LNCAP (cell line): ENCODE data around the gene FBLN5.

Experiments used
- TF ChIP-seq, protein P1 (sequence below): fragments of 450-650 bp; IDR thresholded peaks from 2 replicates; pipeline ENCODE4 v1.5.1; 2017; ENCODE audit warnings: mild to moderate bottlenecking

FBLN5 gene

DNA sequence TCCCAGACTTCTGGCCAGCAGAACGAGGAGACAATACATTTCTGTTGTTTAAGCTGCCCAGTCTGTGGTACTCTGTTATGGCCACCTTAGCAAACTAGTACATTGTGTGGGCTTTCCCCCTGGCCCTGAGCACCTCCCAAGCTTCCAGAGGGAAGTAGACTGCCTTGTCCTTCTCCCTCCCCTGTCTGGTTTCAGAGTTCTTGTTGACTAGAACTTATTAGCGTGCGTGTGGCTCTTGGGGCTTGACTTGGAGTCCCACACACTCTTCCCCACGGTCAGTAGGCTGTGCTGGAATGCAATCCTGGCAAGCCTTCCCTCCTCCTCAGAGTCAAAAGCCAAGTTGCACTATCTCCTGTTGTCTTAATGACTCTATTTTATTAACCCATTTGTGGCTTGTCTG is 27.7 kb downstream of the FBLN5 start:
- TF ChIP-seq, protein P1, sequence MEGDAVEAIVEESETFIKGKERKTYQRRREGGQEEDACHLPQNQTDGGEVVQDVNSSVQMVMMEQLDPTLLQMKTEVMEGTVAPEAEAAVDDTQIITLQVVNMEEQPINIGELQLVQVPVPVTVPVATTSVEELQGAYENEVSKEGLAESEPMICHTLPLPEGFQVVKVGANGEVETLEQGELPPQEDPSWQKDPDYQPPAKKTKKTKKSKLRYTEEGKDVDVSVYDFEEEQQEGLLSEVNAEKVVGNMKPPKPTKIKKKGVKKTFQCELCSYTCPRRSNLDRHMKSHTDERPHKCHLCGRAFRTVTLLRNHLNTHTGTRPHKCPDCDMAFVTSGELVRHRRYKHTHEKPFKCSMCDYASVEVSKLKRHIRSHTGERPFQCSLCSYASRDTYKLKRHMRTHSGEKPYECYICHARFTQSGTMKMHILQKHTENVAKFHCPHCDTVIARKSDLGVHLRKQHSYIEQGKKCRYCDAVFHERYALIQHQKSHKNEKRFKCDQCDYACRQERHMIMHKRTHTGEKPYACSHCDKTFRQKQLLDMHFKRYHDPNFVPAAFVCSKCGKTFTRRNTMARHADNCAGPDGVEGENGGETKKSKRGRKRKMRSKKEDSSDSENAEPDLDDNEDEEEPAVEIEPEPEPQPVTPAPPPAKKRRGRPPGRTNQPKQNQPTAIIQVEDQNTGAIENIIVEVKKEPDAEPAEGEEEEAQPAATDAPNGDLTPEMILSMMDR = no peak

DNA sequence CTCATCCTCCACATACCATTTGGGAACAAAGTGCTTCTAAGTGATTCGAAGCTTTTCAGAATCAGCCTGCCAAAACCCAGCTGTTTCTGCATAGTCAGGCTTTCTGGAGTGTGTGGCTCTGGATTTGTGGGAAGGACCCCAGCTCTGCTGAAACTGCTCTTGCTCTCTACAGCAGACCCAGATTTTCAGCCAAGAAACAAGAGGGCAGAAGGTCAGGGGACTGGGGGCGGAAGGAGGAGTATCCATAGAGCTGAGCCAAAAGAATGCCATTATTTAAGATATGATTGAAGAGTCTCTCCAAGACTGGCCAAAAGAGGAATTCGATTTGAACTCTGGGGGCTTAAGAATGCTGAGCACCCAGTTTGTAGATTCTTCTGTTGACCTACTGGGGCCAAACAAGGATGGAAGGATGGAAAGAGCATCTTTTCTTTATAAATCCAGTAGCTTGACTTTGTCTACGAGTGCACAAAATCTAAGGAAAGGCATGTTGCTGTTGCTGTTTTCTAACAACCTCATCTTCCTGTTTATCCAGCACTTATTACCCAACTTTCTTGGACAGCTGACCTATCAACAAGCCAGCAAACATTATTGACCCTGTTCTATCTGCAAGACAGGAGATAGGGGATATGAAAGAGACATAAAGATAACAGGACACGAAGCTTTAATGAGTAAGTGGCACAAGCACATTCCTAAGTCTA is 29.2 kb downstream of the FBLN5 start:
- TF ChIP-seq, protein P1 = no peak

DNA sequence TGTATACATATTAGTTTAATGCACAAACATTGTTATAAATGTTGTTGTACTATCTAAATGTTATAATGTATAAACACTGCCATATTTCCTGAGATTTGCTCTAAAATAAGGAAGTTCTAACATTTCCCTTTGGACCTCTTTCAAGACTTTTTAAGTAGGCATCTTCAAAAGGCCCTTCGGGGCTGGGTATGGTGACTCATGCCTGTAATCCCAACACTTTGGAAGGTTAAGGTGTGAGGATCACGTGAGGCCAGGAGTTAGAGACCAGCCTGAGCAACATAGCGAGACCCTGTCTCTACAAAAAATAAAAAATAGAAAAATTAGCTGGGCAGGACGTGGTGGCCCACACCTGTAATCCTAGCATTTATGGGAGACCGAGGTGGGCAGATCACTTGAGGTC is 35.5 kb downstream of the FBLN5 start:
- TF ChIP-seq, protein P1 = no peak

GRCh38 chr14:91911474-91912032 is 35.9 kb downstream of the FBLN5 start:
- TF ChIP-seq, protein P1 = peak; percentile 73

DNA sequence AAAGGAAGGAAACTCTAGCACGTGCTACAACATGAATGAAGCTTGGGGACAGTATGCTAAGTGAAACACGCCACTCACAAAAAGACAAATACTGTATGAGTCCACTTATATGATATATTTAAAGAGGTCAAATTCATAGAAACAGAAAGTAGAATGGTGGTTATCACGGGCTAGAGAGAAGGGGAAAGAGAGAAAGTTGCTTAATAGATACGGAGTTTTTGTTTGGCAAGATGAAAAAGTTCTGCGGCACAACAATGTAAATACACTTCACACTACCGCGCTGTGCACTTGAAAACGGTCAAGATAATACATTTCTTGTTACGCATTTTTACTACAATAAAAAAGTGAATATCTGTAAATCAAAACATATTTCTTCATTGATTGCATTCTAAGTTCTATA is 37.3 kb downstream of the FBLN5 start:
- TF ChIP-seq, protein P1 = no peak

GRCh38 chr14:91906374-91906773 is 41.1 kb downstream of the FBLN5 start:
- TF ChIP-seq, protein P1 = no peak

DNA sequence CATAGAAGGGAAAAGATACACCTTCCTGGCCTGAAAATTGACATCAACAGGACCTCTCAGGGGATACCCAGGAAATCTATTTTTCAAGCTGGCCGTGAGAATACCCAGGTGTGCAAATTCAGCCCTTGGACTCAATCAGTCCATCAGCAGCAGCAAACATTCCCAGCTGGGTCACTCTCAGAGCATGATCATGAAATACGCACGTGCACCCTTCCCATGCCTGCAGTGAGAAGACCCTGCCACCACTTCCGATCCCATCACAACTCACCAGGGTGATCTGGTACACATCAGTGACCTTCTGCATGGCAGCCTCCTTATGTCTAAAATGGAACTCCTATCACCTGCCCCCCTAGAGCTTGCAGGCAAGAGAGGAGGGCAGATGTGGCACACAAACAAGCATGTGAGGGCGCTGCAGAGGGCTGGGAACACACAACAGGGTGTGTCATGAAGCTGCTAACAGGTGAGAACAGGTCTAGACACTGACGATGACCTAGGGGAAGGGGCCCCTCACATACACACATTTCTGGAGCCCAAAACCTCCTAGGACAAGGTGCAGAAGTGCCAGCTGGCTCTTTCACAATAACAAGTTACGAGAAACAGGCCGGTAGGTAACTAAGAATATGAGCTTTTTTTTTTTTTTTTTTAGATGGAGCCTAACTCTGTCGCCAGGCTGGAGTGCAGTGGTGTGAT is 42.4 kb downstream of the FBLN5 start:
- TF ChIP-seq, protein P1 = no peak
